Astrocyte (in vitro differentiated cells and primary cell): ENCODE measurements around the gene CCDC12.

ENCODE experiments used
- CTCF ChIP-seq: IDR thresholded peaks from 2 replicates; pipeline ENCODE4 v1.5.1; 2011; ENCODE audit warnings: low read depth, mild to moderate bottlenecking, inconsistent platforms, low read length, moderate library complexity; ENCODE audit not compliant: insufficient read depth
- EZH2 ChIP-seq: IDR thresholded peaks from 2 replicates; pipeline ENCODE4 v1.6.1; 2012; ENCODE audit warnings: mild to moderate bottlenecking, low read length, inconsistent platforms; ENCODE audit not compliant: insufficient read depth

GRCh38 chr3:46958467-46959160, 17.9 kb downstream of the CCDC12 start:
- TF ChIP-seq CTCF: no peak
- TF ChIP-seq EZH2: no peak
